Psoas muscle (tissue), 8 donors: Measurements from ENCODE around the gene DNASE1L2. TPM values are rescaled to one million over a fixed set of nuclear protein-coding genes. Genes with fewer than 3 reads are reported as not detected.

Source experiments
- ATAC-seq, 4 donors: fragments of 200-7000 bp; cut with Tn5 transposase; one replicate each; pipeline ENCODE4 v1.9.1; 2020; ENCODE audit warnings: moderate library complexity in 3 of 4, mild to moderate bottlenecking in 2 of 4
- DNase-seq, 2 donors: peaks; one replicate each; pipeline ENCODE4 v3.0.0-alpha.2; 2020
- H3K27ac ChIP-seq: fragments of 200-600 bp; one replicate; pipeline ENCODE4 v1.8.0; 2022
- H3K27me3 ChIP-seq, 3 donors: fragments of 200-600 bp in 1 of 3; one replicate each; pipeline versions ENCODE4 v1.6.1 to v1.8.0; 2013 to 2022; ENCODE audit warnings: low read length in 2 of 3, mild to moderate bottlenecking in 2 of 3, moderate library complexity in 1 of 3; ENCODE audit not compliant: insufficient read depth in 3 of 3
- H3K36me3 ChIP-seq, 2 donors: fragments of 200-600 bp in 1 of 2; one replicate each; pipeline versions ENCODE4 v1.6.1 to v1.8.0; 2013 to 2022; ENCODE audit warnings: low read depth in 1 of 2, mild to moderate bottlenecking in 1 of 2, moderate library complexity in 1 of 2; ENCODE audit not compliant: insufficient read depth in 1 of 2
- H3K4me1 ChIP-seq: fragments of 200-600 bp; one replicate; pipeline ENCODE4 v1.8.0; 2022
- H3K4me3 ChIP-seq: fragments of 200-600 bp; one replicate; pipeline ENCODE4 v1.8.0; 2022; ENCODE audit warnings: mild to moderate bottlenecking
- H3K9me3 ChIP-seq: fragments of 200-600 bp; one replicate; pipeline ENCODE4 v1.8.0; 2022
- WGBS, 3 donors: extraction: QIAGEN DNeasy Blood & Tissue Kit; methylation state at CpG; one replicate each; pipeline versions ENCODE4 v1.1.6 to v1.1.7; 2013; 5-methylcytosine and 5-hydroxymethylcytosine counted together
- intact Hi-C, 2 donors: fragments of 100-400 bp; cut with DNase I; formaldehyde crosslinking; loops; one replicate each; pipeline versions ENCODE4 v1.11.0 to v1.14.2; 2022
- polyA plus RNA-seq, 3 donors: library from polyadenylated mRNA; stranded (reverse); fragments of 200-250 nt; gene quantifications; one replicate each; pipeline ENCODE4 v1.2.3, GENCODE V29; 2013
- total RNA-seq, 4 donors: library from RNA; stranded (reverse); fragmentation: NEBNext Ultra II Directional in 2 of 4; extraction: Animal tissue kit (Norgen Biotek cat#: 25700) in 2 of 4; gene quantifications; one replicate each; pipeline versions ENCODE4 v1.2.1 to v1.2.4, GENCODE V29; 2021 to 2023
- TF ChIP-seq, protein P1 (sequence below): fragments of 200-600 bp; IDR thresholded peaks from one replicate; pipeline ENCODE4 v1.8.0; 2022; ENCODE audit warnings: antibody characterized with exemption
- donor health status: healthy with polysubstance abuse.
- donor health status: DM: no; HTN: no; CAD: no; lungs with moderate emphysema.
- donor health status: Bipolar disorder and iron deficiency.
- donor health status: healthy.
- donor health status: DM: yes; HTN: yes; CAD: no.
- donor health status: DM: no; HTN: no; CAD: no.
- donor health status: DM: no; HTN: no; CAD: no.
- donor health status: DM: yes; HTN: yes; CAD: no.

DNASE1L2 gene
- total and polyA plus RNA-seq, 7 donors = 0.17 to 1.2 (median 0.34) TPM

DNA sequence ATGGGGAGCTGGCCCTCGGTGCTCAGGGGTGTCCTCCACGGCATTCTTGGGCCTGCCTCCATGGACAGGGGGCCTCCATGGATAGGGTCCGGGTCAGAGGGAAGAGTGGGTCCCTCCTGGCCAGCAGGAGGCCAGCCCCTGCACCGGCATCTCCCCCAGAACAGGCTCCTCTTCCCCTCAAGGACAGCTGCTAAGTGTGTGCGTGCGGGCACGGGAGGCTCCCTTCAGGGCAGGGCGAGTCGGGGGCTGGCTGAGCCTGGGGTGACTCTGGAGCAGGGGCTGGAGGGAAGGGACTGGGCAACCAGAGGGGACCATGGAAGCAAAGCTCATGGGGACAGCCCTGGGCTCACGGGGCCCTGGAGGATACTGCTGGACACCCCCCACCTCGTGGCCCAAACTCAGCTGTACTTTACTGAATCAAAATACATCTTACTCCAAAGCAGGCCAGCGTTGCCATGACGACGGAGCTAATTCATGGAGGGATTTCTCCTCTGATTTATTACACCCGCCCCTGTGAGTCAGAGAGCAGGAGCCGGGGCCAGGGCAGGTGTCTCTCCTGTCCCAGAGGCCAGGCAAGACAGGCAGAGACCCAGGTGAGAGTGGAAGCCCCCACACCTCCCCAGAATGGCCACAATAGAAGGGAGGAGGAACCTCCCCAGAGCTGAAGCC, 41.9 kb upstream of the DNASE1L2 start:
- DNase-seq (no peak), ATAC-seq (no peak)
- no peaks in the 10 kb centered on the region for H3K9me3 ChIP-seq
- H3K27me3 ChIP-seq = peaks cover 0 to 42% (median 17%) of the 10 kb centered on the region in 3 donors
- 57 to 58% (median 58%) methylated on average over 15 to 16 of the region's 16 CpGs for WGBS, 3 donors
- H3K27ac ChIP-seq = no peak overlapping the region
- no peak overlapping the region for H3K4me3 ChIP-seq
- TF ChIP-seq, protein P1, sequence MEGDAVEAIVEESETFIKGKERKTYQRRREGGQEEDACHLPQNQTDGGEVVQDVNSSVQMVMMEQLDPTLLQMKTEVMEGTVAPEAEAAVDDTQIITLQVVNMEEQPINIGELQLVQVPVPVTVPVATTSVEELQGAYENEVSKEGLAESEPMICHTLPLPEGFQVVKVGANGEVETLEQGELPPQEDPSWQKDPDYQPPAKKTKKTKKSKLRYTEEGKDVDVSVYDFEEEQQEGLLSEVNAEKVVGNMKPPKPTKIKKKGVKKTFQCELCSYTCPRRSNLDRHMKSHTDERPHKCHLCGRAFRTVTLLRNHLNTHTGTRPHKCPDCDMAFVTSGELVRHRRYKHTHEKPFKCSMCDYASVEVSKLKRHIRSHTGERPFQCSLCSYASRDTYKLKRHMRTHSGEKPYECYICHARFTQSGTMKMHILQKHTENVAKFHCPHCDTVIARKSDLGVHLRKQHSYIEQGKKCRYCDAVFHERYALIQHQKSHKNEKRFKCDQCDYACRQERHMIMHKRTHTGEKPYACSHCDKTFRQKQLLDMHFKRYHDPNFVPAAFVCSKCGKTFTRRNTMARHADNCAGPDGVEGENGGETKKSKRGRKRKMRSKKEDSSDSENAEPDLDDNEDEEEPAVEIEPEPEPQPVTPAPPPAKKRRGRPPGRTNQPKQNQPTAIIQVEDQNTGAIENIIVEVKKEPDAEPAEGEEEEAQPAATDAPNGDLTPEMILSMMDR = no peak
- intact Hi-C loops = loop anchor here in 1 of 2 donors (5.0 kb wide), 1 partner anchor 308 kb away; no protein-coding TSS in a partner anchor
- H3K36me3 ChIP-seq = no peaks in the 10 kb centered on the region
- peaks cover 8% of the 10 kb centered on the region for H3K4me1 ChIP-seq

GRCh38 chr16:2194852-2195321, 41.4 kb upstream of the DNASE1L2 start:
- TF ChIP-seq, protein P1 = peak; percentile 55
- peaks cover 8% of the 10 kb centered on the region for H3K4me1 ChIP-seq
- no peak overlapping the region for H3K27ac ChIP-seq
- DNase-seq (no peak), ATAC-seq (peak; percentile 64 to 91 (median 86))
- H3K4me3 ChIP-seq = peak overlapping the region; percentile 55
- intact Hi-C loops = loop anchor here in 1 of 2 donors (1.0 to 5.0 kb wide), 2 partner anchors 56 to 307 kb away; partner anchors contain the start of gene ECI1
- H3K9me3 ChIP-seq = no peaks in the 10 kb centered on the region
- WGBS, 3 donors = 22 to 29% (median 26%) methylated on average over 9 to 10 of the region's 10 CpGs
- H3K36me3 ChIP-seq = no peaks in the 10 kb centered on the region
- H3K27me3 ChIP-seq = peaks cover 0 to 42% (median 20%) of the 10 kb centered on the region in 3 donors

- 7 to 8% (median 8%) methylated on average over 43 to 49 of the region's 49 CpGs for WGBS, 3 donors
- Histone ChIP-seq H3K36me3 (no peaks in the 10 kb centered on the region), H3K9me3 (no peaks in the 10 kb centered on the region), H3K27me3 (peaks cover 0 to 42% (median 20%) of the 10 kb centered on the region in 3 donors), H3K4me3 (peak overlapping the region; percentile 55), H3K27ac (no peak overlapping the region), H3K4me1 (peaks cover 8% of the 10 kb centered on the region)
- intact Hi-C loops = loop anchor here in 1 of 2 donors (1.0 kb wide), 1 partner anchor 56 kb away; the partner anchor contains the start of gene ECI1
- DNase-seq = no peak
- TF ChIP-seq, protein P1 = no peak
- peak in 3 of 4 donors; percentile 14 to 28 (median 14) for ATAC-seq
Measured at GRCh38 chr16:2195322-2196161, 40.7 kb upstream of the DNASE1L2 start.

DNA sequence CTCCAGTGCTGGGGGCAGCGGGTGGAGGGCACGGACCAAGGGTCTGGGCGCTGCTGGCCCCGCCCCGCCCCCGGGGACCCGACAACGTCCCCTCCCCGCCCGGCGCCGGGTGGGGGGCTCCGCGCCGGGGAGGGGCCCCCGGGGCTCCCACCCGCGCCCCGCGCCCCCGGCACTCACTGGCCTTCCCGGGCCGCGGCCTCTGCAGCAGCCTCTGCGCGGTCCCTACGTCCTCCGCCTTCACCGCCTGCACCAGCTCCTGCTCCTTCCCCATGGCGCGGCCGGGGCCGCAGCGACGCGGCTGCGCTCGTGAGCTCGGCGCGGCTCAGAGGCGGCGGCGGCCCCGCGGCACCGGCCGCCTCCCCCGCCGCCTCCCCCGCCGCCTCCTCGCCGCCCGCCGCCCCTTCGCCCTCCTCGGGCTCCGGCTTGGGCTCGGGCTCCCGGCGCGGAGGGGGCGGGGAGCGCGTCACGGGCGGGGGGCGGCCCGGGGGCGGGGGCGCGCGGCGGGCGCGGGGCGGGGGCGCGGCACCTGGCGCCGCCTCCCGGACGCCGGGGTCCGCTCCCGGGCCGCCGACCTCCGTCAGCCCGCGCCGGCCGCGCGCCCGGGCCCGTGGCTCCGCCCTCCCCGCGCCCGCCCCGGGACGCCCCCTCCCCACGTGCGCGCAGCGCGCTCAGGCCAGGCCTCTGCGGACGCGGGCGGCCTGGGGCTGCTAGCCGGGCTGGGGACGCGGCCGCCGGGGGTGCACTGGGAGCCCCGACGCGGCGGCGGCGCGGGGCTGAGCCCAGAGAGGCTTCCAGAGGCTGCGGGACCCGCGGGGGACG, 39.9 kb upstream of the DNASE1L2 start, which contains the start of gene CASKIN1:
Gene CASKIN1 (minus strand): TSS at position 444 of the 819 bp plus-strand sequence. CDS start 173 bp downstream, at position 271.
- ATAC-seq = no peak
- H3K27me3 ChIP-seq = peaks cover 0 to 42% (median 20%) of the 10 kb centered on the region in 3 donors

More for the DNA sequence above, 39.9 kb upstream of the DNASE1L2 start, which contains the start of gene CASKIN1:
- 1 to 2% (median 2%) methylated on average over 23 to 104 of the region's 129 CpGs for WGBS, 3 donors
- Histone ChIP-seq H3K9me3 (no peaks in the 10 kb centered on the region), H3K27ac (no peak within 1 kb of the TSS), H3K36me3 (no peaks in the 10 kb centered on the region), H3K4me1 (peaks cover 8% of the 10 kb centered on the region), H3K4me3 (peak within 1 kb of the TSS; percentile 55)
- DNase-seq = no peak
- intact Hi-C loops = no loop called here
- TF ChIP-seq, protein P1 = no peak
